Measurements from ENCODE around the gene ZSWIM6.

The ZSWIM6 gene

GRCh38 chr5:61482980-61483379 lies 150.9 kb downstream of the ZSWIM6 start:
- no peak for DNase-seq (ENCODE audit: low read depth)

GRCh38 chr5:61486476-61486875 lies 154.4 kb downstream of the ZSWIM6 start:
- no peak for DNase-seq (ENCODE audit: low read depth)

GRCh38 chr5:61489574-61489973 lies 157.5 kb downstream of the ZSWIM6 start:
- no peak for DNase-seq (ENCODE audit: low read depth)

GRCh38 chr5:61491861-61492260 lies 159.8 kb downstream of the ZSWIM6 start:
- no peak for DNase-seq (ENCODE audit: low read depth)

GRCh38 chr5:61493973-61494372 lies 161.9 kb downstream of the ZSWIM6 start:
- no peak for DNase-seq (ENCODE audit: low read depth)

- no peak for DNase-seq (ENCODE audit: low read depth)
Observed at GRCh38 chr5:61496446-61496845, 164.4 kb downstream of the ZSWIM6 start.

GRCh38 chr5:61496860-61497259 lies 164.8 kb downstream of the ZSWIM6 start:
- no peak for DNase-seq (ENCODE audit: low read depth)

GRCh38 chr5:61498121-61498520 lies 166.1 kb downstream of the ZSWIM6 start:
- no peak for DNase-seq (ENCODE audit: low read depth)

GRCh38 chr5:61501971-61502370 lies 169.9 kb downstream of the ZSWIM6 start:
- DNase-seq (ENCODE audit: low read depth), result no peak

- DNase-seq (ENCODE audit: low read depth), result no peak
Observed at GRCh38 chr5:61504143-61504770, 172.2 kb downstream of the ZSWIM6 start.

- no peak for DNase-seq (ENCODE audit: low read depth)
Observed at GRCh38 chr5:61505281-61505680, 173.2 kb downstream of the ZSWIM6 start.

GRCh38 chr5:61507232-61507631 lies 175.2 kb downstream of the ZSWIM6 start:
- no peak for DNase-seq (ENCODE audit: low read depth)

GRCh38 chr5:61516946-61517345 lies 184.9 kb downstream of the ZSWIM6 start:
- no peak for DNase-seq (ENCODE audit: low read depth)

GRCh38 chr5:61519728-61520277 lies 187.7 kb downstream of the ZSWIM6 start:
- no peak for DNase-seq (ENCODE audit: low read depth)

- DNase-seq (ENCODE audit: low read depth), result no peak
Observed at GRCh38 chr5:61523073-61523472, 191.0 kb downstream of the ZSWIM6 start.

GRCh38 chr5:61523997-61524396 lies 191.9 kb downstream of the ZSWIM6 start:
- DNase-seq (ENCODE audit: low read depth), result no peak

GRCh38 chr5:61525512-61526206 lies 193.6 kb downstream of the ZSWIM6 start:
- no peak for DNase-seq (ENCODE audit: low read depth)

- DNase-seq (ENCODE audit: low read depth), result no peak
Observed at GRCh38 chr5:61526207-61526519, 194.1 kb downstream of the ZSWIM6 start.

- DNase-seq (ENCODE audit: low read depth), result no peak
Observed at GRCh38 chr5:61532983-61533382, 200.9 kb downstream of the ZSWIM6 start.

GRCh38 chr5:61534481-61535267 lies 202.6 kb downstream of the ZSWIM6 start:
- DNase-seq (ENCODE audit: low read depth), result no peak

- no peak for DNase-seq (ENCODE audit: low read depth)
Observed at GRCh38 chr5:61535828-61536227, 203.8 kb downstream of the ZSWIM6 start.

GRCh38 chr5:61536922-61537321 lies 204.9 kb downstream of the ZSWIM6 start:
- DNase-seq (ENCODE audit: low read depth), result no peak
